ENCODE measurements around the gene ACOT11. TPM values are rescaled to one million over a fixed set of nuclear protein-coding genes. Genes with fewer than 3 reads are reported as not detected.
"Not testable (repeated sequence)": the region's sequence is repeated elsewhere in the genome, so short reads cannot be mapped to it uniquely, and the experiment has no call there.

The ACOT11 gene
- total RNA-seq, 1 experiment from 2014 or later = not detected

DNA sequence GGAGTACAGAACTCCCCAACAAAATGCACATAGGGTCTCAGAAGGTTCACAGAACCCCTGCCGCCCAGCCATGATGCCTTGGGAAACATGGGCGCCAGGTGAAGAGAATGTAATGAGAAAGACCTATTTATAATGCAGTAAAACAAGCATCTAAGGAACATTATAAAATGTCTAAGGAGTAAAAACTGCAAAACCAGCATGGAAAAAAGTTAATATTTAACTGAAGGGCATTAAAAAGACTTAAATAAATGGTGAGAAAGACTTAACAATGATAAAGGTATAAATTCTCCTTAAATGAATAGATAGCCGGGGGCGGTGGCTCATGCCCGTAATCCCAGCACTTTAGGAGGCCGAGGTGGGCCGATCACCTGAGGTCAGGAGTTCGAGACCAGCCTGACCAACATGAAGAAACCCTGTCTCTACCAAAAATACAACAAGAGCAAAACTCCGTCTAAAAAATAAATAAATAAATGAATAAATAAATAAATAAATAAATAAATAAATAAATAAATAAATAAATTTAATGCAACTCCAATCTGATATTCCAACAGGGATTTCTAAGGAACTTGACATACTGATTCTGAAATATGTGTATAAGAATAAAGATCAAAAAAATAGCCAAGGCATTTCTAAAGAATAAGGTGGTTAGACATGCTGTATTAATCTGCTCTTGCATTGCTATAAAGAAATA, 27.3 kb upstream of the ACOT11 start:
- Histone ChIP-seq H3K9me3 (ENCODE audit: low read length) (no peaks in the 10 kb centered on the region), H3K36me3 (ENCODE audit: insufficient read depth, low read length) (no peaks in the 10 kb centered on the region), H3K9ac (ENCODE audit: low read length) (no peak overlapping the region), H3K27me3 (ENCODE audit: low read length) (no peaks in the 10 kb centered on the region), H3K27ac (ENCODE audit: low read length) (no peak overlapping the region), H3K4me1 (ENCODE audit: low read length) (no peaks in the 10 kb centered on the region), H3K4me2 (ENCODE audit: low read depth, low read length, poor library complexity, severe bottlenecking) (no peak overlapping the region), H3K4me3 (ENCODE audit: low read length) (no peak overlapping the region), H3K79me2 (ENCODE audit: low read length) (no peaks in the 10 kb centered on the region), H2AFZ (ENCODE audit: low read length) (no peak overlapping the region), H4K20me1 (ENCODE audit: insufficient read depth, low read depth, low read length) (no peaks in the 10 kb centered on the region), H3K9me2 (replicated peaks; ENCODE audit: insufficient read depth, low read length) (no peaks in the 10 kb centered on the region)
- DNase-seq = no peak

DNA sequence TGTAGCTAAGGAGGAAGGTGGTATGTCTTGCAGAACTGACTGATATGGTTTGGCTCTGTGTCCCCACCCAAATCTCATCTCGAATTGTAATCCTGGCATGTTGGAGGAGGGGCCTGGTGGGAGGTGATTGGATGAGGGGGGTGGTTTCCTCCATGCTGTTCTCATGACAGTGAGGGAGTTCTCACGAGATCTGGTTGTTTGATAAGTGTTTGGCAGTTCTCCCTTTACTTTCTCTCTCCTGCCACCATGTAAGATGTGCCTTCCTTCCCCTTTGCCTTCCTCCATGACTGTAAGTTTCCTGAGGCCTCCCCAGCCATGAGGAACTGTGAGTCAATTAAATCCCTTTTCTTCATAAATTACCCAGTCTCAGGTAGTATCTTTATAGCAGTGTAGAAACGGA, 21.5 kb upstream of the ACOT11 start:
- H3K36me3 ChIP-seq (ENCODE audit: insufficient read depth, low read length); H3K9me3 ChIP-seq (ENCODE audit: low read length); DNase-seq; H2AFZ ChIP-seq (ENCODE audit: low read length); H3K9me2 ChIP-seq (replicated peaks; ENCODE audit: insufficient read depth, low read length); H3K4me1 ChIP-seq (ENCODE audit: low read length); H4K20me1 ChIP-seq (ENCODE audit: insufficient read depth, low read depth, low read length); H3K9ac ChIP-seq (ENCODE audit: low read length); H3K4me2 ChIP-seq (ENCODE audit: low read depth, low read length, poor library complexity, severe bottlenecking); H3K27me3 ChIP-seq (ENCODE audit: low read length); H3K27ac ChIP-seq (ENCODE audit: low read length); H3K4me3 ChIP-seq (ENCODE audit: low read length); H3K79me2 ChIP-seq (ENCODE audit: low read length): not testable (repeated sequence)

- Histone ChIP-seq H2AFZ (ENCODE audit: low read length) (no peak overlapping the region), H3K4me1 (ENCODE audit: low read length) (no peaks in the 10 kb centered on the region), H3K79me2 (ENCODE audit: low read length) (no peaks in the 10 kb centered on the region), H4K20me1 (ENCODE audit: insufficient read depth, low read depth, low read length) (no peaks in the 10 kb centered on the region), H3K27ac (ENCODE audit: low read length) (no peak overlapping the region), H3K9me2 (replicated peaks; ENCODE audit: insufficient read depth, low read length) (no peaks in the 10 kb centered on the region), H3K4me3 (ENCODE audit: low read length) (no peak overlapping the region), H3K9ac (ENCODE audit: low read length) (no peak overlapping the region), H3K27me3 (ENCODE audit: low read length) (no peaks in the 10 kb centered on the region), H3K9me3 (ENCODE audit: low read length) (no peaks in the 10 kb centered on the region), H3K4me2 (ENCODE audit: low read depth, low read length, poor library complexity, severe bottlenecking) (no peak overlapping the region), H3K36me3 (ENCODE audit: insufficient read depth, low read length) (no peaks in the 10 kb centered on the region)
- DNase-seq = no peak
These were observed 19.4 kb upstream of the ACOT11 start for GRCh38 chr1:54528613-54529012.

DNA sequence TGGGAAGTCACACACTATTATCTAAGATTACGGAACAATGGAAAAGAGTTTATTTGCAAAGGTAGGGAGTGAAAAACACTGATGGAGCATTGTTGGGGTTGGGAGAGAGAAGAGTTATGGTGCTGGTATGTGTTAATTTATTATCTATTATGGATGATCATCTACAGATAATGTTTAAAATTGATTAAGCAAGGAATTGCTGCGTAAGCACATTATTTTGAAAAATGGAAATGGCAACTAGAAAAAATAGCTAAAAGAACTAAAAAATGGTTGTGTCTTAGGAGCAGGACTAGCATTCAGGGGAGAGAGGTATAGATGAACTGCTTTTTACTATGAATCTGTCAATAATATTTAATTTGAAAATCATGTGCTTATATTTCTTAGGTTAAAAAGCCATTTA, 16.0 kb upstream of the ACOT11 start:
- DNase-seq = no peak
- H3K4me1 ChIP-seq (ENCODE audit: low read length) = no peaks in the 10 kb centered on the region
- no peaks in the 10 kb centered on the region for H3K9me3 ChIP-seq (ENCODE audit: low read length)
- no peak overlapping the region for H3K9ac ChIP-seq (ENCODE audit: low read length)
- no peaks in the 10 kb centered on the region for H3K27me3 ChIP-seq (ENCODE audit: low read length)
- H3K27ac ChIP-seq (ENCODE audit: low read length) = no peak overlapping the region
- H3K4me3 ChIP-seq (ENCODE audit: low read length) = no peak overlapping the region
- no peak overlapping the region for H2AFZ ChIP-seq (ENCODE audit: low read length)
- no peaks in the 10 kb centered on the region for H3K79me2 ChIP-seq (ENCODE audit: low read length)
- no peaks in the 10 kb centered on the region for H3K9me2 ChIP-seq (replicated peaks; ENCODE audit: insufficient read depth, low read length)
- H4K20me1 ChIP-seq (ENCODE audit: insufficient read depth, low read depth, low read length) = no peaks in the 10 kb centered on the region
- no peak overlapping the region for H3K4me2 ChIP-seq (ENCODE audit: low read depth, low read length, poor library complexity, severe bottlenecking)
- no peaks in the 10 kb centered on the region for H3K36me3 ChIP-seq (ENCODE audit: insufficient read depth, low read length)

- peak; percentile 1 for DNase-seq
- not testable (repeated sequence) for H3K27ac ChIP-seq (ENCODE audit: low read length); H3K36me3 ChIP-seq (ENCODE audit: insufficient read depth, low read length); H3K4me3 ChIP-seq (ENCODE audit: low read length); H3K79me2 ChIP-seq (ENCODE audit: low read length); H3K4me2 ChIP-seq (ENCODE audit: low read depth, low read length, poor library complexity, severe bottlenecking); H3K27me3 ChIP-seq (ENCODE audit: low read length); H2AFZ ChIP-seq (ENCODE audit: low read length); H3K9me2 ChIP-seq (replicated peaks; ENCODE audit: insufficient read depth, low read length); H3K9ac ChIP-seq (ENCODE audit: low read length); H3K4me1 ChIP-seq (ENCODE audit: low read length); H3K9me3 ChIP-seq (ENCODE audit: low read length); H4K20me1 ChIP-seq (ENCODE audit: insufficient read depth, low read depth, low read length)
These were observed 11.4 kb upstream of the ACOT11 start for GRCh38 chr1:54536656-54537055.

GRCh38 chr1:54537611-54538010, 10.4 kb upstream of the ACOT11 start:
- no peaks in the 10 kb centered on the region for H3K9me2 ChIP-seq (replicated peaks; ENCODE audit: insufficient read depth, low read length)
- H3K4me3 ChIP-seq (ENCODE audit: low read length) = no peak overlapping the region
- H3K4me1 ChIP-seq (ENCODE audit: low read length) = 0 out of 2 replicates have a peak, but pooled peaks cover 2% of the 10 kb centered on the region
- no peaks in the 10 kb centered on the region for H3K79me2 ChIP-seq (ENCODE audit: low read length)
- no peaks in the 10 kb centered on the region for H3K36me3 ChIP-seq (ENCODE audit: insufficient read depth, low read length)
- no peak overlapping the region for H3K9ac ChIP-seq (ENCODE audit: low read length)
- H2AFZ ChIP-seq (ENCODE audit: low read length) = no peak overlapping the region
- no peak overlapping the region for H3K27ac ChIP-seq (ENCODE audit: low read length)
- DNase-seq = peak; percentile 11
- no peak overlapping the region for H3K4me2 ChIP-seq (ENCODE audit: low read depth, low read length, poor library complexity, severe bottlenecking)
- H4K20me1 ChIP-seq (ENCODE audit: insufficient read depth, low read depth, low read length) = no peaks in the 10 kb centered on the region
- H3K27me3 ChIP-seq (ENCODE audit: low read length) = no peaks in the 10 kb centered on the region
- no peaks in the 10 kb centered on the region for H3K9me3 ChIP-seq (ENCODE audit: low read length)

DNA sequence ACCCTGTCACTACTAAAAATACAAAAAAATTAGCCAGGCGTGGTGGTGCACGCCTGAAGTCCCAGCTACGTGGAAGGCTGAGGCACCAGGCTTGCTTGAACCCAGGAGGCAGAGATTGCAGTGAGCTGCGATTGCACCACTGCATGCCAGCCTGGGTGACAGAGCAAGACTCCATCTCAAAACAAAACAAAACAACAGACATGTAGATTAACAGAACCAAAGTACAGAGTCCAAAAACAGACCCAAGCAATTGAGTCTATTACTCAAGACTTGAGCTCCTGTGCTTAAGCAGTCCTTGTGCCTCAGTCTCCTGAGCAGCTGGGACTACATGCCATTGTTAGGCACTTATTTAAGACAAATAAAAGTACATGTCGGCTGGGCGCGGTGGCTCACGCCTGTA, 9.5 kb upstream of the ACOT11 start:
- Histone ChIP-seq H3K9ac (ENCODE audit: low read length) (no peak overlapping the region), H3K4me3 (ENCODE audit: low read length) (no peak overlapping the region), H3K79me2 (ENCODE audit: low read length) (no peaks in the 10 kb centered on the region), H3K36me3 (ENCODE audit: insufficient read depth, low read length) (no peaks in the 10 kb centered on the region), H3K27ac (ENCODE audit: low read length) (no peak overlapping the region), H3K4me1 (ENCODE audit: low read length) (0 out of 2 replicates have a peak, but pooled peaks cover 2% of the 10 kb centered on the region), H4K20me1 (ENCODE audit: insufficient read depth, low read depth, low read length) (no peaks in the 10 kb centered on the region), H2AFZ (ENCODE audit: low read length) (no peak overlapping the region), H3K27me3 (ENCODE audit: low read length) (no peaks in the 10 kb centered on the region), H3K4me2 (ENCODE audit: low read depth, low read length, poor library complexity, severe bottlenecking) (no peak overlapping the region), H3K9me3 (ENCODE audit: low read length) (no peaks in the 10 kb centered on the region), H3K9me2 (replicated peaks; ENCODE audit: insufficient read depth, low read length) (no peaks in the 10 kb centered on the region)
- DNase-seq = no peak

- Histone ChIP-seq H3K4me2 (ENCODE audit: low read depth, low read length, poor library complexity, severe bottlenecking) (no peak overlapping the region), H3K79me2 (ENCODE audit: low read length) (no peaks in the 10 kb centered on the region), H3K9me3 (ENCODE audit: low read length) (no peaks in the 10 kb centered on the region), H3K27me3 (ENCODE audit: low read length) (no peaks in the 10 kb centered on the region), H4K20me1 (ENCODE audit: insufficient read depth, low read depth, low read length) (no peaks in the 10 kb centered on the region), H3K4me1 (ENCODE audit: low read length) (0 out of 2 replicates have a peak, but pooled peaks cover 2% of the 10 kb centered on the region), H3K9ac (ENCODE audit: low read length) (no peak overlapping the region), H3K27ac (ENCODE audit: low read length) (no peak overlapping the region), H2AFZ (ENCODE audit: low read length) (no peak overlapping the region), H3K9me2 (replicated peaks; ENCODE audit: insufficient read depth, low read length) (no peaks in the 10 kb centered on the region), H3K36me3 (ENCODE audit: insufficient read depth, low read length) (no peaks in the 10 kb centered on the region), H3K4me3 (ENCODE audit: low read length) (no peak overlapping the region)
- DNase-seq = peak; percentile 30
These were observed 7.3 kb upstream of the ACOT11 start for GRCh38 chr1:54540582-54541295.

Measured in Karpas-422 (cell line).